Left kidney (tissue), 2 donors: ENCODE measurements around the gene ZNF391. TPM values are rescaled to one million over a fixed set of nuclear protein-coding genes. Genes with fewer than 3 reads are reported as not detected.
"Not testable (repeated sequence)": the region's sequence is repeated elsewhere in the genome, so short reads cannot be mapped to it uniquely, and the experiment has no call there.

Source experiments
- DNase-seq: peaks from one replicate; pipeline ENCODE4 v3.0.0-alpha.2; 2013
- polyA plus RNA-seq: library from polyadenylated mRNA; unstranded; fragments of 120-200 nt; gene quantifications from one replicate; pipeline ENCODE4 v1.2.1, GENCODE V29; 2013; ENCODE audit not compliant: insufficient read length

The ZNF391 gene
- polyA plus RNA-seq, 1 donor = 13.5 TPM

DNA sequence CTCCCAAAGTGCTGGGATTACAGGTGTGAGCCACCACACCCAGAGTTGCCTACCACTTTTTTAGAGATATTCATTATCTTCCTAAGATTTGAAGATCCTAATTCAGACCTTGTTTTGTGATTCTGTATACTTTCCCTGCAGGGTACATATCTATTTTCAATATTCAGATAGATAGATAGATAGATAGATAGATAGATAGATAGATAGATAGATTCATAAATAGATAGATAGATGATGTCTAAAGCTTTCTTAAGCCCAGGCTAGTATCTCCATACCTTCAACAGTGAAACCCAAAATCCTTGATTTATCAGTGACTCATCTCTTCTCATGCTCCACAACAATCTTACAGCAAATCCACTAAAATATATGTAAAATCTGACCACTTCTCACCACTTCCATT lies 30.8 kb downstream of the ZNF391 start:
- no peak for DNase-seq

DNA sequence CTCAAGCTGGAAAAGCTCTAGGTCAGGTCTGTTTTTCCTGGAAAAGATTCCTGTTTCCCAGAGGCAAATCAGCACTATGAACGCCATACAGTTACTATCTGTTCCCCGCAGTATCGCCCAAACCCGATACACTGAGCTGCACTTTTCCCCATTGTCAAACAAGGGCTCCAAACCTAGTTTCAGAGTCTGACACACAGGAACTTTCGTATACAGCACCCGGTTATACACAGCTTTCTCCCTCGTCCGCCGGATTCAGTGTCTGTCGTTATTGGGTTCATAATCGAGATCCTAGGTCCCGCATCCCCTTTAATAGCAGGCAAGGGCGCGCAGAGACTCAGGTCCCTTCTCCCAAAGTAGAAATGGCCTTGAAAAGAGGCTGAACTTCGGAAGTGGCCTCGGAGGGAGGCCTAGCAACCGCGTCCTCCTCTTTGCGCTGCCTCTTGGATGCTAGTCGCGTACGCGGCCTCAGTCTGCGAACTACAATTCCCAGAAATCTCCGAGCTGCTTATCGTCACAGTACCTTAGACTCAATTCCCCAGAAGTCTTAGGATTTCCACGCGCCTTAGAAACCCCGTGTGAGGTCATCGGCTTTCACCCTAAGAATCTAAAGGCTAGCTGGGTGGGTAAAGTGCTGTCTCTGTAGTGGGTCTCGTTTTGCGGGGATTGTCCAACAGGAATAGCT lies 34.2 kb downstream of the ZNF391 start:
- DNase-seq = peak; percentile 31

DNA sequence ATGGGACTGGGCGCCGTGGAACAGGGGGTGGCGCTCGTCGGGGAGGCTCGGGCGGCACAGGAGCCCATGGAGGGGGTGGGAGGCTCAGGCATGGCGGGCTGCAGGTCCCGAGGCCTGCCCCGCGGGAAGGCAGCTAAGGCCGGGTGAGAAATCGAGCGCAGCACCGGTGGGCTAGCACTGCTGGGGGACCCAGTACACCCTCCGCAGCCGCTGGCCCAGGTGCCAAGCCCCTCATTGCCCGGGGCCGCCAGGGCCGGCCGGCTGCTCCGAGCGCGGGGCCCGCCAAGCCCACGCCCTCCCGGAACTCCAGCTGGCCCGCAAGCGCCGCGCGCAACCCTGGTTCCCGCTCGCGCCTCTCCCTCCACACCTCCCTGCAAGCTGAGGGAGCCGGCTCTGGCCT lies 36.3 kb downstream of the ZNF391 start:
- not testable (repeated sequence) for DNase-seq

- no peak for DNase-seq
Measured at GRCh38 chr6:27426045-27426620, 37.6 kb downstream of the ZNF391 start.

GRCh38 chr6:27428502-27428901 lies 39.9 kb downstream of the ZNF391 start:
- DNase-seq = no peak

DNA sequence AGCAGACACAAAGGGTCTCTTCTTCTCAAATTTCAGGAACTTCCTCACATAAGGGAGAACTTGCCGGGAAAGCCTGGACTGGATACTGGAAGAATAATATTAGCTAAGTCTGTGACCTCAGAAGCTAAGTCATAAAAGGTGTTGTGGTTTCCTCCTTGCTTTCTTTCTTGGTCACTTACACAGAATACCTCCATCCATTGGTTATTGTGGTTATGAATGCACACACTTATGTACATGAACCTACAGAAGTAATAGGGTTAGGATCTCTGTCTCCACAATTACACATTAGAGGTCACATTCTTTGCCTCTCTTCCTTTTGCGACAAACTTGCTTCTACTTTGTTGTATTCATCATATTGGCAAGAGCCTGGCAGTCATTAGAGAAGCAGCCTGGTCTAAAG lies 40.4 kb downstream of the ZNF391 start:
- DNase-seq = no peak

GRCh38 chr6:27433714-27434113 lies 45.2 kb downstream of the ZNF391 start:
- no peak for DNase-seq

GRCh38 chr6:27439371-27439770 lies 50.8 kb downstream of the ZNF391 start:
- DNase-seq = no peak

DNA sequence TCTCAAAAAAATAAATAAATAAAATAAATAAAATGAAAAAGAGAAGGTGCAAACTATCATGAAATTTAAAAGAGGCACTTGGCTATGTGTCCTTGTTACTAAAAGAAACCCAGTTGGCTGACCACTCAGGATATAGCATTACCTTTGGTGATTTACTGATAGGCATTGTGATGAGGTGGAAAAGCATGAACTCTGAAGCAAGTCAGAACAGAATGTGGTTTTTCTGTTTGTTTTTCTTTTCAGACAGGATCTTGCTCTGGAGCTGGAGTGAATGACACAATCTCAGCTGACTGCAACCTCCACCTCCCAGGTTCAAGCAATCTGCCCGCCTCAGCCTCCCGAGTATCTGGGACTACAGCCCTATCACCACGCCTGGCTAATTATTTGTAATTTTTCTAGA lies 52.4 kb downstream of the ZNF391 start:
- no peak for DNase-seq

- no peak for DNase-seq
Measured at GRCh38 chr6:27442932-27443331, 54.4 kb downstream of the ZNF391 start.

DNA sequence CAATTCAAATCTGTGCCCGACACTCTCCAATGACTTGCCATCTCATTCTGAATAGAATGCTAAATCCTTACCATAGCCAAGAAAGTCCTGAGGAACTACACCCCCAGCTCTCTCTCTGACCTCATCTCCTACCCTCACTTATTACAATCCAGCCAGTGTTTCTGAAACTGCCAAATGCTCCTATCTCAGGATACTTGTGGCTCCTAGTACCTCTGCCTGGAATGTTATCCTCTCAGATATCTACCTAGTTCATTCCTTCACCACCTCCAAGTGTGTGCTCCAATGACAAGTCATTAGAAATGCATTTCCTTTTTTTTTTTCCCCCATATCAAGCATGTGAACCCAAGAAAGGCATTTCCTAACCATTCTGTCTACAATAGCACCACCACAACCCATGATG lies 59.9 kb downstream of the ZNF391 start:
- DNase-seq = no peak

DNA sequence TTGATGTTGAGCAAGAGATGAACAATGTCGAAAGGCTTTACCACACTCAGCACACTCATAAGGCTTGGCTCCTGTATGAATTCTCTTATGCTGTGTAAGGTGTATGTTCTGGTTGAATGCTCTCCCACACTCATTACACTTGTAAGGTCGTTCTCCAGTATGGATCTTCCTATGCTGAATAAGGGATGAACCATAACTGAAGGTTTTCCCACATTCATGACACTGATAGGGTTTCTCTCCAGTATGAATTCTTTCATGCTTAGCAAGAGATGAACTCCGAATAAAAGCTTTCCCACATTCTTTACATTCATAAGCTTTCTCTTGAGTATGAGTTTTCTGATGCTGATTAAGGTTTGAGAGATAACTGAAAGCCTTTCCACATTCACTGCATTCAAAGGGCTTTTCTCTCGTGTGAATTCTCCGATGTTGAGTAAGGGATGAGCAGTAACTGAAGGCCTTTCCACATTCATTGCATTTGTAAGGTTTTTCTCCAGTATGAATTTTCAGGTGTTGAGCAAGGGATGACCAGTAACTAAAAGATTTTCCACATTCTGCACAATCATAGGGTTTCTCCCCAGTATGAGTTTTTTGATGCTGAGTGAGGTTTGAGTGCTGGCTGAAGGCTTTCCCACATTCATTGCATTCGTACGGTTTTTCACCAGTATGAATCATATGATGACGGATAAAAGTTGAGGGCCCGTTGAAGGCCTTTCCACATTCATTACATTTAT lies 63.3 kb downstream of the ZNF391 start:
- DNase-seq = no peak

DNA sequence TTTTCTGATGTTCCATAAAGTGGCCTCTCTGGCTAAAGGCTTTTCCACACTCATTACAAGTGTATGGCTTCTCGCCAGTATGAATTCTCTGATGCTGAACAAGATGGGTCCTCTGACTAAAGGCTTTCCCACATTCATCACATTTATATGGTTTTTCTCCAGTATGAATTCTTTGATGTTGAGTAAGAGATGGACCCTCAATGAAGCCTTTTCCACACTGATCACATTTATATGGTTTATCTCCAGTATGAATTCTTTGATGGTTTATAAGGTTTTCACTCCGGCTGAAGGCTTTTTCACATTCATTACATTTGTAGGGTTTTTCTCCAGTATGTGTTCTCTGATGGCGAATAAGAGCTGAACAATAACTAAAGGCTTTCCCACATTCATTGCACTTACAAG lies 63.9 kb downstream of the ZNF391 start:
- DNase-seq = no peak

Other genes with a start within 250 kb of the ZNF391 start
- 0.28 TPM for gene PRSS16, start 141.1 kb upstream of the ZNF391 start, polyA plus RNA-seq
- not detected for gene POM121L2, start 76.5 kb upstream of the ZNF391 start, polyA plus RNA-seq
- gene ZNF184, start 84.3 kb downstream of the ZNF391 start, polyA plus RNA-seq = 20.6 TPM